Activated T-cell treated with anti-CD3 and anti-CD28 coated beads for 48 hours (primary cell): ENCODE measurements around the gene ITGA6.
"Not testable (repeated sequence)": the region's sequence is repeated elsewhere in the genome, so short reads cannot be mapped to it uniquely, and the experiment has no call there.

Experiments
- DNase-seq: peaks from one replicate; pipeline ENCODE4 v3.0.0-alpha.2; 2020; ENCODE audit warnings: low read depth

Gene ITGA6

GRCh38 chr2:172516299-172516698 is 88.9 kb downstream of the ITGA6 start:
- no peak for DNase-seq

GRCh38 chr2:172518995-172519394 is 91.6 kb downstream of the ITGA6 start:
- no peak for DNase-seq

- no peak for DNase-seq
Observed at GRCh38 chr2:172525601-172526000, 98.2 kb downstream of the ITGA6 start.

- no peak for DNase-seq
Observed at GRCh38 chr2:172531309-172531708, 103.9 kb downstream of the ITGA6 start.

- DNase-seq = not testable (repeated sequence)
Observed at GRCh38 chr2:172532461-172532860, 105.1 kb downstream of the ITGA6 start.

- DNase-seq = no peak
Observed at GRCh38 chr2:172533687-172534086, 106.3 kb downstream of the ITGA6 start.

- DNase-seq = no peak
Observed at GRCh38 chr2:172535119-172535518, 107.7 kb downstream of the ITGA6 start.

- not testable (repeated sequence) for DNase-seq
Observed at GRCh38 chr2:172537851-172538250, 110.5 kb downstream of the ITGA6 start.

- DNase-seq = no peak
Observed at GRCh38 chr2:172539767-172540166, 112.4 kb downstream of the ITGA6 start.

- no peak for DNase-seq
Observed at GRCh38 chr2:172540421-172540820, 113.0 kb downstream of the ITGA6 start.

- no peak for DNase-seq
Observed at GRCh38 chr2:172545408-172546075, 118.2 kb downstream of the ITGA6 start.

- DNase-seq = no peak
Observed at GRCh38 chr2:172549131-172549530, 121.7 kb downstream of the ITGA6 start.

- not testable (repeated sequence) for DNase-seq
Observed at GRCh38 chr2:172549802-172550201, 122.4 kb downstream of the ITGA6 start.

GRCh38 chr2:172550419-172550818 is 123.0 kb downstream of the ITGA6 start:
- no peak for DNase-seq

GRCh38 chr2:172551271-172551670 is 123.9 kb downstream of the ITGA6 start:
- no peak for DNase-seq

GRCh38 chr2:172552547-172553291 is 125.3 kb downstream of the ITGA6 start:
- DNase-seq = no peak

GRCh38 chr2:172554352-172555271 is 127.2 kb downstream of the ITGA6 start:
- DNase-seq = no peak

GRCh38 chr2:172555272-172555521 is 127.8 kb downstream of the ITGA6 start:
- no peak for DNase-seq
